Nephron (organoid): Measurements from ENCODE around the gene CORO2A.

Source experiments
- H3K27ac Mint-ChIP-seq, 3 experiments: 2 replicates each; pipeline ENCODE4 v1.8.0; 2020; ENCODE audit warnings: mixed read lengths in 3 of 3, mild to moderate bottlenecking in 2 of 3, moderate library complexity in 1 of 3
- H3K27me3 Mint-ChIP-seq: 2 replicates; pipeline ENCODE4 v1.8.0; 2021; ENCODE audit warnings: low read depth, mild to moderate bottlenecking, moderate library complexity, mixed read lengths
- H3K36me3 Mint-ChIP-seq: 2 replicates; pipeline ENCODE4 v1.8.0; 2020; ENCODE audit warnings: low read depth, mixed read lengths
- H3K4me1 Mint-ChIP-seq: 2 replicates; pipeline ENCODE4 v1.8.0; 2020; ENCODE audit warnings: mixed read lengths
- H3K4me3 Mint-ChIP-seq, 3 experiments: 2 replicates each; pipeline ENCODE4 v1.8.0; 2020; ENCODE audit warnings: mild to moderate bottlenecking in 3 of 3, mixed read lengths in 3 of 3, moderate library complexity in 2 of 3
- H3K9me3 Mint-ChIP-seq: 2 replicates; pipeline ENCODE4 v1.8.0; 2020; ENCODE audit warnings: mixed read lengths
- CTCF ChIP-seq, 3 experiments: fragments of 200-600 bp; sonication (generic); IDR thresholded peaks; one replicate each; pipeline ENCODE4 v1.5.0; 2021; ENCODE audit warnings: antibody characterized with exemption in 3 of 3; ENCODE audit not compliant: unreplicated experiment in 3 of 3

CORO2A gene

DNA sequence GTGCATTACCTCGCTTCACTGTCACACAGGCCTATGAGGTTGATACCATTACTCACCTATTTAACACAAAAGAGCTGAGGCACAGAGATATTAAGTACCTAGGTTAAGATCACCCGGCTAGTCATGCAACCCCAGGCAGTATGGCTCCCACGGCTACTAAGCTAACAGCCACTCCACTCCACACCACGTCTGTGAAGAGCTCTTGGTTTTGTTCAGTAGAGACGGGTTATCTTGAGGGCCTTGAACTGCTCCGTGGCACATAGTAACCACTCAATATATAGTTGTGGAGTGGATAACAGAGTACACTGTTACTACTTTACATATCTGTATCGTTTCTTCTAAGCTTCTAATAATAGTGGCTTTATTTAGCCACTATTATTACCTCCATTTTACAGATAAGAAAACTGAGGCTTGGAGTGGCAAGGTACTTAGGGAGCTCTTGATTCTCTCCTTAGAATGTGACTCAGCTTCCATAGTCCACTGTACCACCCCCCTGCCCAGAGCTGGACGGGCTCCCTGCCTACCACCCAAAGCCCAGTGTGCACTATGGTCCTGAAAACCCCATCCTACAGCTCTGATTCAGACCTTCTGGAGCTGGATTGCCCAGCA lies 1.0 kb upstream of the CORO2A start:
- Mint-ChIP-seq H3K4me3 (peak overlapping the region; percentile 85 to 91 (median 89)), H3K36me3 (no peaks in the 10 kb centered on the region), H3K9me3 (no peaks in the 10 kb centered on the region), H3K27ac (peak overlapping the region in 2 of 3 experiments; percentile 39 to 68), H3K4me1 (peaks cover 5% of the 10 kb centered on the region), H3K27me3 (peaks cover 22% of the 10 kb centered on the region)
- TF ChIP-seq CTCF (IDR thresholded peaks at IDR 0.05; ENCODE audit: unreplicated experiment in 3 of 3): no peak

DNA sequence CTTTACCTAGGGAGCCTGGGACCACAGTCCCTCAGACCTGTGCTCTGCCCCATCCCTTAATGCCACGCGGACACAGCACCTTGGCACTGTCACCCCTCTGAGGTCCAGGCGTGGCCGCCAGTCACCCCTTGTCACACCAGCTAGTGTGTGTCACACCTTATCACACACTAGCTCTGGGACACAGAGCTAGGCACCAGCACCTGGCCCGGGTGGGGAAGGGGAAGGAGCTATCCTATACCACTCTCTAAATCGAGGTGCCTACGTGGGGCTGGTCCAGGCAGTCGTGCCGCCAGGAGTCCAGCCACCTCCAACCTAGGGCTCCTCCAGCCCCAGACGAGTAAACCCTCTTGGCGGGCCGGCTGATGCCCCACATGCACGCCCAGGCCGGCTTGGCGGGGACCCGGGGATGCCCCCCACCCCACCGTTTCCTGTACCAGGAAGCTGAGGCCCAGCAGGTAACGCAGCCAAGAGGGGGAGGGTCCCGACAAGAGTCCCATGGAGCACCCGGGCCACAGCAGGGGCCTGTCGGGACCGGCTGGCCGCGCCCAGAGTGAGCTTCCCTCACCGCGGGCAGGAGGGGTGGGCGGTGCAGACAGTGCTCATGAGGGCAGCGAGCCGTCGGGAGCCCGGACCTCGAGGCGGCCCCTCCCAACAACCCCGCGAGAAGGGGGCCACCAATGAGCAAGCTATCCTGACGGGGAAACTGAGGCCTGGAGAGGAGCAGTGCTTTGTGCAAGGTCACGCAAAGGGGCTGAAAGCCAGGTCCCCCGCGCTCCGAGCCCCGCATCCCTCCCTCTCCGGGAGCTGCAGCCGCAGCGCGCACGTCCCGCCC lies 550 bp downstream of the CORO2A start:
- H3K9me3 Mint-ChIP-seq: no peaks in the 10 kb centered on the region
- H3K4me3 Mint-ChIP-seq: peak overlapping the region; percentile 74 to 78 (median 77)
- H3K27ac Mint-ChIP-seq: no peak overlapping the region
- peaks cover 27% of the 10 kb centered on the region for H3K27me3 Mint-ChIP-seq
- H3K4me1 Mint-ChIP-seq: peaks cover 5% of the 10 kb centered on the region
- H3K36me3 Mint-ChIP-seq: no peaks in the 10 kb centered on the region
- no peak for TF ChIP-seq CTCF (IDR thresholded peaks at IDR 0.05; ENCODE audit: unreplicated experiment in 3 of 3)

- TF ChIP-seq CTCF (IDR thresholded peaks at IDR 0.05; ENCODE audit: unreplicated experiment in 3 of 3): no peak
- no peaks in the 10 kb centered on the region for H3K36me3 Mint-ChIP-seq
- peak overlapping the region; percentile 74 to 78 (median 77) for H3K4me3 Mint-ChIP-seq
- H3K27me3 Mint-ChIP-seq: peaks cover 27% of the 10 kb centered on the region
- no peaks in the 10 kb centered on the region for H3K9me3 Mint-ChIP-seq
- peaks cover 5% of the 10 kb centered on the region for H3K4me1 Mint-ChIP-seq
- H3K27ac Mint-ChIP-seq: no peak overlapping the region
Measured at GRCh38 chr9:98191181-98191608, 1.2 kb downstream of the CORO2A start.

DNA sequence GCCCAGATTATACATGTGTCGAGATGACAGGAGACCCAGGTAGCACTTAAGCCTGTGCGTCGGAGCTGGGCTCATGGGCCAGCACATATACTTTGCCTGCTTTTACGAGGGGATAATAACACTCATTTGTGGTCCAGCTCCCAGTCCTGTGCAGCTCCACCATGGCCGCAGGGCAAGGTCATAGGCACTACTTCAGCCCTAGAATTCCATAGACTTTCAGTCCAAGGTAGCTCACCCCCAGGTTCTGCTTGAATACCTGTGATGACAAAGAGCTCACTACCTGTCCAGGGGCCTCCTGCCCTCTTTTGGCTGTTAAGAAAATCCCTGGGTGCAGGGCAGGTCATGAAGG lies 1.7 kb downstream of the CORO2A start:
- H3K27ac Mint-ChIP-seq: no peak overlapping the region

DNA sequence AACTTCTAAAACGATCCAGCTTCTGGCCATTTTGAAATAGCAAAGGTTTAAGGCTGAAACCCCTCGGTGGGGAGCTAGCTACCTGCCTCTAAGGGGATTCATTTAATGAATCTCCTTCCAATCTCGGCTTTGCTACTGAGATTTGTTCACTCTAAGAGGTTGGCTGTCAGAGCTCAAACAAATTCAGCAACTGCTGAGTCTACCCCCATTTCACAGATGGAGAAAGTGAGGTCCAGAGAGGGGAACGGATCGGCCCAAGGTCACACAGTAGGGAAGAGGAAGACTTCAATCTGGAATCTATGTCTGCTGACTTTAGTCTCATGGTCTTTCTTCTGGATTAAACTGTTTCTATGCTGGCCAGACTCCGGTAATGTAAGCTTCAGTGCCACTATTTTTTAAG lies 3.0 kb downstream of the CORO2A start:
- H3K4me3 Mint-ChIP-seq: no peak overlapping the region
- H3K9me3 Mint-ChIP-seq: no peaks in the 10 kb centered on the region
- peaks cover 5% of the 10 kb centered on the region for H3K4me1 Mint-ChIP-seq
- no peak for TF ChIP-seq CTCF (IDR thresholded peaks at IDR 0.05; ENCODE audit: unreplicated experiment in 3 of 3)
- no peak overlapping the region for H3K27ac Mint-ChIP-seq
- H3K27me3 Mint-ChIP-seq: peaks cover 24% of the 10 kb centered on the region
- H3K36me3 Mint-ChIP-seq: no peaks in the 10 kb centered on the region

More for the DNA sequence above, 1.7 kb downstream of the CORO2A start:
- no peaks in the 10 kb centered on the region for H3K9me3 Mint-ChIP-seq
- H3K36me3 Mint-ChIP-seq: no peaks in the 10 kb centered on the region
- peaks cover 5% of the 10 kb centered on the region for H3K4me1 Mint-ChIP-seq
- H3K4me3 Mint-ChIP-seq: peak overlapping the region; percentile 74 to 78 (median 77)
- TF ChIP-seq CTCF (IDR thresholded peaks at IDR 0.05; ENCODE audit: unreplicated experiment in 3 of 3): no peak
- H3K27me3 Mint-ChIP-seq: peaks cover 27% of the 10 kb centered on the region
